ENCODE results near the gene TBC1D1.

The TBC1D1 gene

DNA sequence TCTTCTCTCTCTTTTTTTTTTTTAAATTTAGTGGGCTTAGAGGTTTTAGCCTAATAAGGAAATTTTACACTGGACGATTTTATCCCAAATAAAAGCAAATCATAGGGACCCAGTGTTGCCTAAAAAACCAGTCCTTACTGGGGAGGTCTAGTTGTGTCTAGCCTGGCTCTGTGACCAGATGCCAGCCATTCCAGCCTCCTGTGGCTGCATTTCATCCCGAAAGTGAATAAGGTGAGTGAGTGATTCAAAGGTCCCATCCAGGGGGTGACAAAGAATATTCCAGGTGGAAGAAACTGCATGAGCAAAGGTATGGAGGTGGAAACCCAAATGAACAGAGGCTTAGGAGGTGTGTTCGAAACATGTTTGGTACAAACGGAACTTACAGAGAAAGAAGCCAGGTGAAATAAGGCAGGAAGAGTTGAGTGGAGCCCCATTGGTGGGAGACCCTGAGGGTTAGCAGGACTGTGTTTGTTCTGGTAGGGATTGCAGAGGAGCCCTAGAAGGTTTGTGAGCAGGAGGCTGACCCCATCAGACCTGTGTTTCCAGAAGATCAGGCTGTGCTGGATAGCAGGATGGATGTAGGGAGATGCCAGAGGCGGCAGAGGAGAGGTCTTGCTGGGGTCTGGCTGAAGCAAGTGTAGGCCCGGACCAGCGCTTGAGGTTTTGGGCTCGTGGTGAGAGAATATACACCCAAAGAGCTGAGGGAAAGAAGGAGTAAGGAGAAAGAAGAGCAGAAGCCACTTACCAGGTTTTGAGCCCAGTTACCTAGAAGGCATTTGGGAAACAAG lies 100.9 kb downstream of the TBC1D1 start:
- no peak for DNase-seq (ENCODE audit: low read depth)

DNA sequence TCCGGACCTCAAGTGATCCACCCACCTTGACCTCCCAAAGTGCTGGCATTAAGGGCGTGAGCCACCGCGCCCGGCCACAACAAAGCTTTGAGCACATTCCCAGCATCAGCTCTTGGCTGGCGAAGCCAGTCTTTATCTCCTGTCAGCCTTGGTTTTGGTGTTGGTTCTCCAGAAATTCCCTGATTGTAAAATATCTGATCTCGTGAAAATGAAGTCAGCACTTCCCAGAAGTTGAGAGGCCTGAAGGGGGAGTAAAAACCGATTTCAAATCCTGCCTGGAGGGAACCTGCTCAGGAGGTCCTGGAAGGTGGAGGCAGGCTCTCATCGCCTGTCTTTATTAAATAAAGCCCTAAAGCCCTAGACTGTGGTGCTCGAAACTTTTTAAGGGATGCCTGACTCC lies 102.9 kb downstream of the TBC1D1 start:
- no peak for DNase-seq (ENCODE audit: low read depth)

DNA sequence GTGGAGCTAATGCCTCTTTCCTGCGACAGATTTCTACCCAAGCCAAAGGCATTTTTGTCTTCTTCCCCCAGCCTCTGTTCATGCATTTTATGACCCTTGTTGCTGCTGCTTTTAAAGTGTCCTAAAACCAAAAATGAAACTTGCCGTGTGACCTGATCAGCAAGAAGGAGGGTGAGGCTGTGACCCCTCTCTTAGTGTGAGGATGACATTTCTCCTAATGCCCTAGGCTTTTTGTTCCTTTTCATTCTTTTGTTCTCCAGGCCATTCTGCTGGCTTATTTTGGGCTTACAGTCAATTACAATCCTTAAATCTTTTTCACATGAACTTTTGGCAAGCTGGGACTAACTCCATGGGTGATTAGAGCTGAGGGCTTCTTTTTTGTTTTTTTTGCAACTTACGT lies 103.7 kb downstream of the TBC1D1 start:
- no peak for DNase-seq (ENCODE audit: low read depth)

DNA sequence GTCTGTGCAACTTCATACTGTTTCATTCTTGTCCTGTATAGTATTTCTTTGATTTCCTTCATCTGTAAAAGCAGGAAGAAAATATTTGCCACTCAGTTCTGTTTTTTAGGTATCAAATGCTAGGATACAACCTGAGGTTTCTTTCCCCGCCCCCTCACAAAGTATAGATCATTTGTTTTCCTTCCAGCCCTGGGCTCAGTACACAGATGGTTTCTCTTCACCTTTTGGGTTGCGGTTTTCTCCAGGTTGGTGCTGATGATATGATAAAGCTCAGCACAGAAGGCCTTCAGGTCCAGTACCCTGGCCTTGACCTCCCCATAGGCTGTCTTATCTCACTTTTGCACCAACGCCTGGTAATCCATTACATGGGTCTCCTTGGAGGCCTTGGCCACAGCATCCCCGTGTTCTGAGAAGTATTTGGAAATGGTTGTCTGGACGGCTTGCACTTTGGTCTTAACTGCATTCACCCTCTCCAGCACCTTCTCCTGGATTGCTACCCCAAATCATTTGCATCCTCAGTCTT lies 104.5 kb downstream of the TBC1D1 start:
- DNase-seq (ENCODE audit: low read depth): no peak

DNA sequence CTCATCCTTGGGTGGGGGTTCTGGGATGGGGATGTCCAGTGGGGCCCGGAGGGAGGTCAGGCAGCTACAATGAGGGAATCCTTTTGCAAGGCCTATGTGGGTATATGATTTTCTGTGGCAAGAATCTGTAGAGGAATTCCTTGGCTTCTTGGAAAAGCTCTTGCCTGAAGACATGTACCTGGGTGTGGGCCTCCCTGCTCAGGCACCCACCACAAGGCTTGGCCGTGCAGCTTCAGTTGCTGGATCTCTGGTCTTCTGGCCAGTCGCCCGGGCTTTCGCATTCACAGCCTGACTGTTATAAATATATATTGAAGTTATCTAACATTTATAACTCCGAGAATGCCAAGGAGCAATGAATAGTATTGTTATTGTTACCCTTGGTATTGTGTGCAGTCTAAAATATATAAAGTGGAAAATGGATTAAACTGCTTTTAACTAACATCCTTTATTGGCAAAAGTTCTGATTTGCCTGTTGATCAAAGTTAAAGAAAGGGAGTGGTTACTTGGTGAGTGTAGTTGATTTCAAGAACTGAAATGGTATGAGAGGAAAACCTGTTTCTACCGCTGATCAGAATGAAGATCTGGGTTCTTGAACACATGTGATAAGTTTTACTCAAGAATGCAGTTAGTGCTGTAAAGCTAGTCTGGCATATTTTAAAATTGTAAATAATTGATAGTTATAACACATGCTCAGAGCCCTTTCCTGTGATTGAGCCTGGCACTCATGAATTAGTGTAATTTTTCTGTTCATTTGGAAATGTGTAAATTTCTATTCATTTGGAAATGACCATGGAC lies 105.3 kb downstream of the TBC1D1 start:
- no peak for DNase-seq (ENCODE audit: low read depth)

DNA sequence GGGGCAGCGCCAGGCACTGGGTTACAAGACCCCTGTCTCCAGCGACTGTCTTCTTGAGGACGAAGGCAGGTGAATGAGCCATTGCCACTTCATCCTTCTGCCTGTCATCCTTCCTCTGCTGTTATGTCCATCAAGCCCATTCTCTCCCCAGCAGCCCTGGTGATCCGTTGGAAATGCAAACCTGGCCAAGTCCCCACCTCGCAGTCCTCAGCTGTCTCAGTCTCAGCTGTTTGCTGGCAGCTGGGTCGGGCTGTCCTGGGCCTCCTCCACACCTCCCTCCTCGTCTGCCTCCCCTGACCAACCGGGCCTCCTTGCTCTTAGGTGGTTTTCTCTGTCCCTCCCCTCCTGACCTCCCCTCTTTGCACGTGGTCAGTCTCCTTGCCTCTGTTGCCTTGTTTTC lies 107.3 kb downstream of the TBC1D1 start:
- DNase-seq (ENCODE audit: low read depth): no peak

DNA sequence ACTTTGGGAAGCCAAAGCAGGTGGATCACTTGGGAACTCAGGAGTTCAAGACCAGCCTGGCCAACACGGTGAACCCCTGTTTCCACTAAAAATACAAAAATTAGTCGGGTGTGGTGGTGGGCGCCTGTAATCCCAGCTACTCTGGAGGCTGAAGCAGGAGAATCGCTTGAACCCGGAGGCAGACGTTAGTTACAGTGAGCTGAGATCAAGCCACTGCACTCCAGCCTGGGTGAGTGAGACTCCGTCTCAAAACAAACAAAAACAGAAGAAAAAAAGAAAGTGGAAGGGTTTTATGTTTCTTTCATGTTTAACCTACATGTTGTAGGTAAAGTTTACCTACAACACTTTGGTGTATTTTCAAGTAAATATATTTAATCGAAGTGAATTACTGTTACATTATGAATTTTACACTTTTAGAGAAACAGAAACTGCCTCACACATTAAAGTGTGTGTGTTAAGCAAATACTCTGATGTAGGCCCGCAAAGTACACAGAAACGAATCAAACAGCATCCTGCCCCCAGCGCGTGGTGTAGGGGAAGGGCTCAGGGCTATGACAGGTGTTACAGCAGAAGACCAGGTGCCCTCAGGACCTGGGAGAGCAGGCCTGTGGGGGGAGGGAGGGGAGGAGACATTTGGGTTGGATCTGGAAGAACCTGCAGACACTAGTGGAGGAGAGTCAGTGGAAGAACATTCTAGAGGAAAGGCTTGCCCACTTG lies 108.3 kb downstream of the TBC1D1 start:
- no peak for DNase-seq (ENCODE audit: low read depth)

DNA sequence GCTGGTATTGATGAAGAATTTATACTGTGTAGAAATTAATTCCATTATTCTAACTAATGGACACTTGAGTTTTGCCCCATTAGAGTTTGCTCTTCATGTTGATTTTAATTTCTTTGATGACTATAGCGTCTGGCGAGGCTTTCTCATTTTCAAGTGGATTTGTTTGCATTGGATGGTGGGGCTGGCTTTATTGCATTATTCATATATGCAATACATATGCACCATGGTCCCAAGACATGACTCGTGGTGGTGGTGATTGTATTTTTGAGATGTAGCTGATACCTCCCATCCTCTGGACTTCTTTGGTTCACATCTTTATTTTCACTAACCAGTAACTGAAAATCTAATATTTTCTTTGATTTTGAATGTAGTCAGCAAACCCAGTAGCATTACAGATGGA lies 109.1 kb downstream of the TBC1D1 start:
- no peak for DNase-seq (ENCODE audit: low read depth)

DNA sequence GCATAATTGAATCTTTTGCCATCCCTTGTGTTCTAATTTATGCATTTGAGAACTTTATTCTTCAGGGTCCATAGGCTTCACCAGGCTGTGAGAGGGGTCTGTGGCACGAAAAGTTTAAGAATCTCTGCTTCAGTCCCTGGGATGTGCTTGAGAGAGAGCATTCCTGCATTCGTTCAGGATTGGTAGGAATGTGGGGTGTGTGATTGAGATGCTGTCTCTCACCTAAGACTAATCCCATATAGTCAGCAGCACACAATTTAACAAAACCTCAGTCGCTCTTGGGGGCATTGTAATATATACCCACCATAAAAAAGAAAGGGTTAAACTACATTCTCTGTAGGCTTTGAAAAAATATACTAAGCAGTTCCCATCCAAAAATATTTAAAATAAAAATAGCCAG lies 111.0 kb downstream of the TBC1D1 start:
- no peak for DNase-seq (ENCODE audit: low read depth)

DNA sequence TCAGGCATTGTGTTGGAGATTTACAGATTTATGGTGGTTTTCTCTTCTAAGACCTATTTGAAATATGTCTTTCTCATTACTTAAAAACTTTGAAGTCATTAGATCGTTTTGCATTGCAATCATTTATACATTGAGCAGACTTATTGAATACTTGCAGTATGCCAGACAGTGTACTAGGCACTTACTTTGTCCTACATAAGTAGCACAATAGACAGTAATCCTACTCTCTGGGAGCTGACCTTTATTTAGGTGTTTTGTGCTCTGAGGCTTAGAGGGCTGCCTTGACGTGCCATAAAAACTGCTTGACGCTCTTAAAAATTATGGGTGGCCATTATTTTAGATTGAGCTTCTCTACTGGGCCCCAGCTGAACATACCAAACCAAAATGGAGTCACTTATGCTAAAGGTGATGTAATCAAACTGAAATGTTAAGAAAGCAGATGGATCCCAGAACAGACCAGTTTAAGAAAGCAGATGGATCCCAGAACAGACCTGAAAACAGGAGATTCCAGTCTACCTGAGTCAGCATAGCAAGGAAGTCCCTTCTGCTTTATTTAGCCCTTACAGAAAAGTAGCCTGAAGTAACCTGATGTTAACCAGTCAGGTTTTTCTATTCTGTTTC lies 111.7 kb downstream of the TBC1D1 start:
- DNase-seq (ENCODE audit: low read depth): no peak

DNA sequence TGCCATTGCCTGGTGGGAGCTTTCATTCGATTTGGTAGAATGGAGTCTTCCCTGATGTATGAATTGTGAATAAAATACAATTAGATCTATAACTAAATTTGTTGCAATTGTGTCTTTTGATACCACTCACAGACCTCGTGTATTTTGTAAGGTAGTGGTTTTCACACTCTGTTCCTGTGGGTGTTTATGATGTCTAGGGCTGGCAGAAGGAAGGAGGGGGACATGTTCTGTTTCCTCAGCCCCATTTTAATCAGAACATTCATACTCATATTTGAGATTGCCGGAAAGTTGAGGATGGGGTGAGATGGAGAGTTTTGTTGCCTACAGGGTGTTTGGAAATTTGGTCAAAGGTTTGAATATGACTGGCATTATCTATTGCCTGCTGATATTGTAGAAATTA lies 112.2 kb downstream of the TBC1D1 start:
- no peak for DNase-seq (ENCODE audit: low read depth)

DNA sequence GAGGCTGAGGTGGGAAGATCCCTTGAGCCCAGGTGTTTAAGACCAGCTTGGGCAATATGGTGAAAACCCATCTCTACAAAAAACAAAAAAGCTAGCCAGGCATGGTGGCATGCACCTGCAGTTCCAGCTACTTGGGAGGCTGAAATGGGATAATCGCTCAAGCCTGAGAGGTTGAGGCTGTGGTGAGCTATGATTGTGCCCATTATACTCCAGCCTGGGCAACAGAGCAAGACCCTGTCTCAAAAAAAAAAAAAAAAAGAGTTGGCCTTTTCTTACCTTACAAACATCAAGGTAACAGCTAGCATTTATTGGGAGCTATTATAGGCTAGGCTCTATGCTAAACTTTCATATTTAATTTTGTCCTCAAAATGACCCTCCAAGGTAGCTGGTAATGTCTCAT lies 112.7 kb downstream of the TBC1D1 start:
- DNase-seq (ENCODE audit: low read depth): no peak

DNA sequence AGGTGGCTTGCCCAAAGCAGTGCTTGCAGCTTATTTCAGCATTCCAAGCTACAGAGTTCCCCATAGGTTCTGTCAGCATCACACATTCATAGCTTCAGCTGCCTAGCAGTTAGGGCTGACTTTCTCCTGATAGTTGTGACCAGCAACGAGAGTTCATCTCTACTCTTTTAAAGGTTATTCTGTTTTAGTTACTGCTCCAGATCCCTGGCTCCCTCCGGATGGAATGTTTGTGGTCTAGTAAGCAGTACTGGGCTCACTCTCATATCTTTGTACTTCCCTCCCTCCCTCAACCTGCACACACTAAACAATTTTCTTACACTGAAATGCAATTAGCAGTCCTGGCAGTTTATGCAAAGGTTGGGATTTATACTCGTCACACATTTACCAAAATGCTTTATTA lies 113.2 kb downstream of the TBC1D1 start:
- no peak for DNase-seq (ENCODE audit: low read depth)

DNA sequence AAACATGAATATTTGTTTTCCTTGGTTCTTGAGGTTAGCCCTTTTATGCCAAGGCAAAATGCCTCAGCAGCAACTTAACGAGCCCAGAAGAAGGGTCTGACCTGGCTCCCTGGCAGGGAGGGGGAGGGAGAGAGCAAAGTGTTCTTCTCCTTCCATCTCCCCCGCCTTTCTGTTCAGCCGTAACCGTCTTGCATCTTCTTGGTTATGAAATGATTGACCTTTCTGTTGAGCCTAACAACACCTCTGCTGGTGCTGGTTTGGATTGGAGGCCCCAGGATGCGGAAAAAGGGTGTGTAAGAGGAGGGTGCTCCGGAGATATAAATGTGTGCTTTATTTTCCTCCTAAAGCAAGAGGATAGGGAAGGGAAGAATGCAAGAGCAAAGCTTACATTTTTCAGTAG lies 114.0 kb downstream of the TBC1D1 start:
- no peak for DNase-seq (ENCODE audit: low read depth)

DNA sequence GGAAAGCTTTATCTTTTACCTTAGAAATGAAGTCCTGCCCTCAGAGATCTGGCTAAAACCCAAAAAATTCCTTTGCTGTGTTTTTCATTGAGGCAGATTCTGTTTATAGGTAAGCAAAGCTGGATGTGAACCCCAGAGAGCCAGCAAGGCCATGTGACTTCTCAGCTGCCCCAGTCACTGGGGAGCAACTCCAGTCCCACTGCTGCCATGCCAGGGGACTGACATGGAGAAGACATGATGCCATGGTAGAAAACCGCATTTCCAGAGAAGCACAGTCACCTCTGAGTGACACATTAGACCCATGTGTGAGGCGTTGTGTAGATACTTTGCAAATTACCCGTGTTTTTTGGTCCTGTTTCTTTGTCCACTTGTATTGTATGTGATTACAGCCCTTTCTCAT lies 114.8 kb downstream of the TBC1D1 start:
- no peak for DNase-seq (ENCODE audit: low read depth)

DNA sequence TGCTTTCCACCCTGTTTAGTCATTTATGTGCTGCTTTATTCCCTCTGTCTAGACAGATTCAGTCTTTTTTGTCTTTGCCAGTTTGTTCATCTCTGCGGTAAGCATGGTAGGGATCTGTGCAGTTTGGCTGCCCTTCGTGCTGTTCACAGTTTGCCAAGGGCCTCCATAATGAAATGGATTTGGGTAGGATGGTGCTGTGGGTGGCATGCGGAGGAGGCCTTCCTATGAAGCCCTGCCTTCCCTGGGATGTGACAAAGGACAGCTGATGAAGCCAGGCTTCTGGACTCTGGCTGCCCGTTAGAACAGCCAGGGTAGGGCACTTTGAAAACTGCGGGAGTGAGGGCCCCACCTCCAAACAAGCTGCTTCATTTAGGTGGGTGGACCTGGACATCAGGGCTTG lies 116.8 kb downstream of the TBC1D1 start:
- no peak for DNase-seq (ENCODE audit: low read depth)

DNA sequence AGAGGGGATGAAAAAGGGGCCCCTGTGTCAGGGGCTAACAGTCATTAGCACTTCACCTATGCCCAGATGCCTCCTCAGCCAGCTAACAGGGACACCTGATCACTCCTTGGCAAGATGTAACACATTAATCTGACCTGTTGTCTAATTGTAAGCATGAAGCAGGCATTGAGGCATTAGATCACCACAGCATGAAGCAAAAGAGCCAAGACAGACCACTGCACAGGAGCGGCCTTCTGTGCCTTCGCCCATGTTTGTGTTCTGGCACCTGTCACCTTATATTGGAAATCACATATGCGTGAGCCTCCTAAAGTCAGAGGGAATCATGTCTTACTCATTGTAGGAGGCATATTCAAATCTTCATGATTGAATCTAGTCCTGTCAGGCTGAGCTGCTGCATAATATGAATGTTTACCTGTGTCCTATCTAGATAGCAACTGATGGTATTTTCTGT lies 117.7 kb downstream of the TBC1D1 start:
- DNase-seq (ENCODE audit: low read depth): no peak

DNA sequence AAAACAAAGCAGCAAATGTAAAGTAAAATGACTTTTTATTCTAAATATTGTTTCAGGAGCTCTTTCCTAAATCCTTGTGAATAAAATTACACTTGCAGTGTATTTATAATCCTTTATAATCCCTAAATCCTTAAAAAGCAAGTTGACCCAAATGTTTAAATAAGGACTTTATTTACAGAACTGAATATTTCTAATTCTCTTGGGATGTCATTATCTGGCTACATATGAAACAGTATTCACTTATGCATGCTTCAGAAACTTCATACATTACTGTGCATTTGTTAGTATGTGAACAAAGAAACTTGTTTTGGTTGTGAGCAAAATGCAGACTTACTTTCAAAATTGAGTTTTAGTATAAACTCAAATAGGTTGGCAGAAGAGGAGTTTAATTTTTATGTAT lies 118.5 kb downstream of the TBC1D1 start:
- DNase-seq (ENCODE audit: low read depth): no peak

DNA sequence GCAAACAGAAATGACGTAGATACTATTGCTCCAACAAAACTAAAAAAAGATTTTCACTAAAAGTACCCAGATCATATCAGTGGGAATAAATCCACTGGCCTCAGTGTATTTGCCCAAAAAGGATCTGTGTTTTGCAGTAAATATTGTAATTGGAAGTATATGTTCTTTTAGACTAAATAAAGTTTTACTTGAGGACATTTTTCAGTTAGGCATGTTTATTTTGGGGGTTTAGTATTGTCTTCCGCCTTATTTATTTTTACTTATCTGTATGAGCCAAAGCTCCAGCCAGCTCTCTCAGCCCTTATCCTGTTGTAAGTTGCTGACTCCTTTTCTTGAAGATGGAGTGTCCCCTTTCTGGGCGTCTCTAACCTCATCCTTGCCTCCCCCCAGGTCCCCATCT lies 119.1 kb downstream of the TBC1D1 start:
- no peak for DNase-seq (ENCODE audit: low read depth)

DNA sequence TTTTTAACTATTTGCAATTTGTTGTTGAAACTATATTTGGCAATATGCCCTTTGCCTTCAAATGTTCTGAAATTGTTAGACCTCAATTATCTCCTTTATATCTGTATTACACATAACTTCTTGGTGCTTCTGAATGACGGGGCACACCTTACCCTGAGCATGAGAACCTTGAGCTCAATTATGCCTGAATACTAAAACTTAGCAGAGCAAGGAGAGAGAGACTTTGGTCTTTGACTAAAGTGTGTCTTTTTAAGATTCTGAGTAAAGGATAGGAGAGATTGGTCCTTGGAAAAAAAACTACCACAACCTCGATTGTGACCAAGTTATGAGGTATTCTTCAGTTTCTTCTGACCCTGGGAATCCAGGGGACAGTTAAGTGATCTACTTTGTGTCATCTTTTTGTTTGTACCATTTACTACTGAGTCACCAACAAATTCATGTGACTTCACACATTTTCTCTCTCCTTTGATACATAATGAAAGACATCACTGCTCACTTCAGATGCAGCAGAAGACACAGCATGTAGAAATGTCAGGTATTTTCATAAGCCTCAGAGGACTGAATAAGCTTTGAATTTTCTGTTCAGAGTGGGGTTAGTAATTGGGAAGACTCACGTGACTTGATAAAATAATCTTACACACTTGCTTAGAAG lies 120.8 kb downstream of the TBC1D1 start:
- no peak for DNase-seq (ENCODE audit: low read depth)

DNA sequence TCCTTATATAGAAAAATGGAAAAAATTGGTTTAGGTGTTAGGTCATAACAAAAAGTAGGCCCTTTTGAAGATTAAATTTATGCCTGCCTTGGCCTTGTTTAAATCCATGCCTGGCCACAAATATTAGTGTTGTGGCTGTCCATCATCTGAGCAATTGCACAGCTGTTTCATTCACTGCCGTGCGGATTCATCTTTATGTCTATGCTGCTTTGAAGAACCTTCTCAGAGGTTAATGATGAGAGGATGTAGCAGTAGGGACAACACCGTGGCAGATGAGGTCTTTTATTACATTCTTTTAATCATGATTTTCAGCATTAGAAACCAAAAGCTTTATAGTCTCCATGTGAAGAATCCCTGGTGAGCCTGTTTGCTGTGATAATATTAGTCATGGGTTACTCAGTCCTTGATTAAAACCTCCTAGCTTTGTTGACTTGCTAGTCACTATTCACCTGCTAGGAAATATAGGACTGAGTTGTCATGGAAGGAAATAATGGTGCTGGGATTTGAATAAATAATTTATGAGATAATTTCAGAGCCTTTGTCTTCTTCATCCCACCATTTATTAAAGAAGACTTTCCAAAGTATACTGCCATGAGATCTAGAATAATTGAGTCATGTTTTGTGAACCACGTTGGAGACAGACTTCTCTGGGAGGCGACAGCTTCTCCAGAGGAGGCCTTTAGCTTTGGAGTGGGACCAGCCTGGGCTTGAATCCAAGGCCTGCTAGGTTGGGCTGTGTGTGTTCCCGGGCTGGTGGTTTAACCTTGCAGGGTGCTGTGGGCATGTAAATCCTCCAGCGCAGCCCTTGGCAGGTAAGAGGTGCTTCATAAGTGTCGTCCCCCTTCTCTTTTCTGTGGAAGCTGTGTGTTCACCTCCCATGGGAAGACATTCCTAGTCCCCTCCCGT lies 122.8 kb downstream of the TBC1D1 start:
- DNase-seq (ENCODE audit: low read depth): no peak

Data from stimulated activated CD8-positive, alpha-beta memory T cell treated with anti-CD3 and anti-CD28 coated beads, Interleukin-15, amount 100 ng/mL, for 24 hours (primary cell).